ENCODE data around the gene SLC8A2. TPM values are rescaled to one million over a fixed set of nuclear protein-coding genes. Genes with fewer than 3 reads are reported as not detected.
"Not testable (repeated sequence)": the region's sequence is repeated elsewhere in the genome, so short reads cannot be mapped to it uniquely, and the experiment has no call there.

SLC8A2 gene
- total and polyA plus RNA-seq, 2 of the 4 experiments (the other 2 are of a cell fraction), result 0.05 TPM; not detected in 1

DNA sequence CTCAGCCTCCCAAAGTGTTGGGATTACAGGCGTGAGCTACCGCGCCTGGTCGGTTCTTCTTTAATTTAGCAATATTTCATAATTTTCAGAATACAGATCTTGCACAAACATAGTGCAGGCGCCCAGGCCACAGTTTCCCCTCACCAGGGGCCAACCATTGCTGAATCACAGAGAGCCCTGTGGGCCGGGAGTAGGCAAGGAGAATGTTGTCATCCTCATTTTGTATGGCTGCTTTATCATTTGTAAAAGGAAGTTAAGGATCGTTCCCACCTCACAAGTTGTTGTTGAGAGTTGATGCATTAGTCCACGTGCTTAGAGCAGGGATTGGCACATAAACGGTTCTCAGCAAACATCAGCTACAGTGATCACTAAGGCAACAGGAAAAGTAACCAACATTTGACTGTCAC lies 82.5 kb downstream of the SLC8A2 start:
- Histone ChIP-seq H2AFZ (replicated peaks; ENCODE audit: low read length, poor library complexity) (no peak overlapping the region), H3K18ac (ENCODE audit: low read depth, low read length) (no peak overlapping the region), H3K4me1 (ENCODE audit: control insufficient read depth, insufficient read depth, low read length) (peaks cover 3% of the 10 kb centered on the region), H2BK15ac (ENCODE audit: low read depth, low read length) (no peak overlapping the region), H2BK120ac (ENCODE audit: low read depth, low read length) (no peak overlapping the region), H3K9me1 (ENCODE audit: insufficient read depth, low read length) (no peaks in the 10 kb centered on the region), H3K9me3 (ENCODE audit: control insufficient read depth, insufficient read depth, low read length) (no peaks in the 10 kb centered on the region), H3K9ac (ENCODE audit: low read depth, low read length) (no peak overlapping the region), H3K4me2 (ENCODE audit: low read depth, low read length) (no peak overlapping the region), H4K5ac (ENCODE audit: low read depth, low read length) (no peak overlapping the region), H4K8ac (ENCODE audit: low read depth in 2 of 2, low read length in 2 of 2) (no peak overlapping the region), H3K4me3 (ENCODE audit: insufficient read depth, low read depth, low read length) (no peak overlapping the region), H4K20me1 (ENCODE audit: insufficient read depth, low read length) (no peaks in the 10 kb centered on the region), H2BK20ac (ENCODE audit: low read depth, low read length) (no peak overlapping the region), H2AK9ac (replicated peaks; ENCODE audit: low read depth, low read length, poor library complexity) (no peak overlapping the region), H3K23ac (ENCODE audit: low read depth, low read length) (no peak overlapping the region), H3K14ac (replicated peaks; ENCODE audit: low read depth, low read length) (no peak overlapping the region), H3K4ac (ENCODE audit: low read depth, low read length) (no peak overlapping the region), H3K79me1 (ENCODE audit: low read depth in 1 of 2, low read length in 2 of 2) (no peaks in the 10 kb centered on the region), H4K91ac (ENCODE audit: insufficient read depth, low read depth, low read length) (no peak overlapping the region), H3K27ac (ENCODE audit: insufficient read depth, low read length) (no peak overlapping the region), H2AK5ac (ENCODE audit: low read depth, low read length) (no peak overlapping the region), H2BK5ac (ENCODE audit: low read depth, low read length, poor library complexity, severe bottlenecking) (no peak overlapping the region), H3K36me3 (ENCODE audit: control insufficient read depth, insufficient read depth, low read length) (no peaks in the 10 kb centered on the region), H3K56ac (ENCODE audit: extremely low read depth, insufficient read depth, low read length) (no peak overlapping the region), H3K27me3 (ENCODE audit: control insufficient read depth, insufficient read depth, low read length) (peaks cover 3% of the 10 kb centered on the region; the same call in 1 of the 2 replicates)
- ATAC-seq (ENCODE audit: low read depth) (no peak), DNase-seq (no peak)
- ChIA-PET POLR2A (ENCODE audit: unreplicated experiment) (no interaction called here), CTCF (no interaction called here)
- in situ Hi-C loops (cut with MboI; ENCODE audit: low sequenced_read_pairs), result loop anchor here (5.0 kb wide), 1 partner anchor 92 kb away; no protein-coding TSS in a partner anchor
- intact Hi-C loops (cut with micrococcal nuclease), result no loop called here
- no TSS peak for BruUV-seq (replicated peaks)
- no peak for TF ChIP-seq BHLHE40 (IDR thresholded peaks at IDR 0.05; ENCODE audit: low read depth, low read length)
- TF ChIP-seq RFX5 (IDR thresholded peaks at IDR 0.05; ENCODE audit: low read depth, low read length), result no peak
- TF ChIP-seq MAFK (IDR thresholded peaks at IDR 0.05; ENCODE audit: low read depth, low read length), result no peak
- WGBS, 2 experiments (ENCODE audit: extremely low coverage in 2 of 2, insufficient read length in 1 of 2), result 100% methylated on average over 4 of the region's 9 CpGs; no CpG with 5 or more reads in 1 of the 2 experiments
- dilution Hi-C loops (cut with HindIII; ENCODE audit: low sequenced_read_pairs, unreplicated experiment), result no loop called here

DNA sequence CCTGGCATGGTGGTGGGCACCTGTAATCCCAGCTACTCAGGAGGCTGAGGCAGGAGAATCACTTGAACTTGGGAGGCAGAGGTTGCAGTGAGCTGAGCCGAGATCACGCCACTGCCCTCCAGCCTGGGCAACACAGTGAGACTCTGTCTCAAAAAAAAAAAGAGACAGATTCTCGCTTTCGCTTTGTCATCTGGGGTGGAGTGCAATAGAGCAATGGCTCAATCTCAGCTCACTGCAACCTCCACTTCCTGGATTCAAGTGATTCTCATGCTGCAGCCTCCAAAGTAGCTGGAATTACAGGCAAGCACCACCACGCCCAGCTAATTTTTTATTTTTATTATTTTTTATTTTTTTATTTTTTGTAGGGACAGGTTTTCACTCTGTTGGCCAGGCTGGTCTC lies 83.0 kb downstream of the SLC8A2 start:
- not testable (repeated sequence) for H4K8ac ChIP-seq (ENCODE audit: low read depth in 2 of 2, low read length in 2 of 2); ATAC-seq (ENCODE audit: low read depth)

More for the DNA sequence above, 83.0 kb downstream of the SLC8A2 start:
- H2AK9ac ChIP-seq (replicated peaks; ENCODE audit: low read depth, low read length, poor library complexity); H3K27ac ChIP-seq (ENCODE audit: insufficient read depth, low read length); H3K56ac ChIP-seq (ENCODE audit: extremely low read depth, insufficient read depth, low read length); H3K18ac ChIP-seq (ENCODE audit: low read depth, low read length); BruUV-seq (replicated peaks); H2BK20ac ChIP-seq (ENCODE audit: low read depth, low read length); H3K4me1 ChIP-seq (ENCODE audit: control insufficient read depth, insufficient read depth, low read length); H3K79me1 ChIP-seq (ENCODE audit: low read depth in 1 of 2, low read length in 2 of 2); CTCF ChIA-PET; H3K14ac ChIP-seq (replicated peaks; ENCODE audit: low read depth, low read length); H2AK5ac ChIP-seq (ENCODE audit: low read depth, low read length); H4K5ac ChIP-seq (ENCODE audit: low read depth, low read length); H2BK120ac ChIP-seq (ENCODE audit: low read depth, low read length); H3K9ac ChIP-seq (ENCODE audit: low read depth, low read length); DNase-seq; H3K4me3 ChIP-seq (ENCODE audit: insufficient read depth, low read depth, low read length); H2BK15ac ChIP-seq (ENCODE audit: low read depth, low read length); H3K4me2 ChIP-seq (ENCODE audit: low read depth, low read length); H3K23ac ChIP-seq (ENCODE audit: low read depth, low read length); intact Hi-C loops (cut with micrococcal nuclease); H3K36me3 ChIP-seq (ENCODE audit: control insufficient read depth, insufficient read depth, low read length); H4K20me1 ChIP-seq (ENCODE audit: insufficient read depth, low read length); H3K9me3 ChIP-seq (ENCODE audit: control insufficient read depth, insufficient read depth, low read length); H2AFZ ChIP-seq (replicated peaks; ENCODE audit: low read length, poor library complexity); H2BK5ac ChIP-seq (ENCODE audit: low read depth, low read length, poor library complexity, severe bottlenecking); dilution Hi-C loops (cut with HindIII; ENCODE audit: low sequenced_read_pairs, unreplicated experiment); H4K91ac ChIP-seq (ENCODE audit: insufficient read depth, low read depth, low read length); H3K27me3 ChIP-seq (ENCODE audit: control insufficient read depth, insufficient read depth, low read length); POLR2A ChIA-PET (ENCODE audit: unreplicated experiment); H3K9me1 ChIP-seq (ENCODE audit: insufficient read depth, low read length); H3K4ac ChIP-seq (ENCODE audit: low read depth, low read length): not testable (repeated sequence)
- 60% methylated on average over 1 of the region's 5 CpGs; no CpG with 5 or more reads in 1 of the 2 experiments for WGBS, 2 experiments (ENCODE audit: extremely low coverage in 2 of 2, insufficient read length in 1 of 2)
- in situ Hi-C loops (cut with MboI; ENCODE audit: low sequenced_read_pairs), result loop anchor here (5.0 kb wide), 1 partner anchor 91 kb away; no protein-coding TSS in a partner anchor

Measured in IMR-90 (cell line).